Measurements from ENCODE around the gene DHCR24.

The DHCR24 gene

DNA sequence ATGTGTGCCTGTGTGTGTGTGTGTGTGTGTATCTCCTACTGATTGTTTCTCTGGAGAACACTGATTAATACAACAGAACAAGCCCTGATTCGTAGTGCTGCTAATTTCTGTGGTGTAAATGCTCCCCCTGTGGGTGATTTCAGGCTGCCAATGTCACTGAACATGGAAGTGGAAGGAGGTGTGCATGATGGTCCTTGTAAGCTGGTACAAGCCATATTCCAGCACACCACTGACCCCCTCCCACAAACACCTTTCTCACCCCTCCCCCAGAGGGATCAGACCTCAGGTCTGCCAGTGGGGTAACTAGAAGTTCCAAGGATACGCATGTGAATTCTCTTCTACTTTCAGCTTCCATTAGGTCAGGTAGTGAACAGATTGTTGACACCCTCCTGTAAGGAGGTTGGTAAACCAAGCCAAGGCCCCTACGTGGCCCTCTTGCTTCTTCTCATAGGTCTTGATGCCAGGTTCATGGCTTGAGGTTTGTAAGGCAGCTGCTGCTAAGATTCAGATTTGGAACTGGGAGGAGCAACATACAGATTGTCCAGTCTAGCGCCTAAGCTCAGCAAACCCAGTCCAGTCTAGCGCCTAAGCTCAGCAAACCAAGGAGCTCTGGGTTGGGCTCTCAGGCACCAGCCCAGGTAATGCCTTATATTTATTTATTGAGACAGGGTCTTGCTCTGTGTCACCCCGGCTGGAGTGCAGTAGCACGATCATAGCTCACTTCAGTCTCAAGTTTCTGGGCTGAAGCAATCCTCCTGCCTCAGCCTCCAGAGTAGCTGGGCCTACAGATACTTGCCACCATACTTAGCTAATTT, 38.7 kb downstream of the DHCR24 start:
- no peaks in the 10 kb centered on the region for H3K9me3 ChIP-seq (ENCODE audit: control insufficient read depth, insufficient read depth, low read length)
- no peaks in the 10 kb centered on the region for H3K27me3 ChIP-seq (ENCODE audit: control insufficient read depth, insufficient read depth, low read length)
- no peaks in the 10 kb centered on the region for H3K4me1 ChIP-seq (ENCODE audit: control insufficient read depth, insufficient read depth, low read length)
- no peak overlapping the region for H3K9ac ChIP-seq (ENCODE audit: low read depth, low read length)
- H3K4me3 ChIP-seq (ENCODE audit: low read depth, low read length) = no peak overlapping the region
- peaks cover 30% of the 10 kb centered on the region for H3K36me3 ChIP-seq (ENCODE audit: control insufficient read depth, insufficient read depth, low read length)

DNA sequence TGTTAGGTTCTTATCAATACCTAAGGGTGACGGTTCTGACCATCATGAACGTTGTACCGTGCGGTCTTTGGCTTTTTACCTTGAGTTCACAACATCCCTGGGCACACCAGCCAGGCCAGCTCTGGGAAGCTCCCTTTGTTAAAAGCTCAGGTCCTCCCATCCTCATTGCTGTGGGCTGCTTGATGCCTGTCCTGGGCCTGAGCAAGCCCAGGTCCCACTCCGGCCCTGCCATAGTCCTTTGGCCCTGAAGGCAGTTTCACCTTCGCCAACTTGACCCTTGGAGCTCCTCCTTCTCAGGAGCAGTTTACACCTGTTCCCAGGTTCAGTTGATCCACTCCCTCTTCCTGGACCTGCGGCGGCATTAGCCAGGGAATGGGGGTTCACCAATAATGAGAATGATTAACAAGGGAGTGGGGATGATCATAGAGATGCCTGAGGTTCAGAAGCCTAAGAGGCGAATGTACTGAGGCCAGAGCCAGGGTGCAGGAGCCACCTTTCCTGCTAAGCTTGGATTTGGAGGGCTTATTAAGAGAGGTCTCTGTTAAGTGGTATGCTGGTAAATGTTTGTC, 40.2 kb downstream of the DHCR24 start:
- Histone ChIP-seq H3K27me3 (ENCODE audit: control insufficient read depth, insufficient read depth, low read length) (no peaks in the 10 kb centered on the region), H3K9ac (ENCODE audit: low read depth, low read length) (no peak overlapping the region), H3K4me1 (ENCODE audit: control insufficient read depth, insufficient read depth, low read length) (no peaks in the 10 kb centered on the region), H3K4me3 (ENCODE audit: low read depth, low read length) (no peak overlapping the region), H3K36me3 (ENCODE audit: control insufficient read depth, insufficient read depth, low read length) (peaks cover 16% of the 10 kb centered on the region), H3K9me3 (ENCODE audit: control insufficient read depth, insufficient read depth, low read length) (no peaks in the 10 kb centered on the region)

DNA sequence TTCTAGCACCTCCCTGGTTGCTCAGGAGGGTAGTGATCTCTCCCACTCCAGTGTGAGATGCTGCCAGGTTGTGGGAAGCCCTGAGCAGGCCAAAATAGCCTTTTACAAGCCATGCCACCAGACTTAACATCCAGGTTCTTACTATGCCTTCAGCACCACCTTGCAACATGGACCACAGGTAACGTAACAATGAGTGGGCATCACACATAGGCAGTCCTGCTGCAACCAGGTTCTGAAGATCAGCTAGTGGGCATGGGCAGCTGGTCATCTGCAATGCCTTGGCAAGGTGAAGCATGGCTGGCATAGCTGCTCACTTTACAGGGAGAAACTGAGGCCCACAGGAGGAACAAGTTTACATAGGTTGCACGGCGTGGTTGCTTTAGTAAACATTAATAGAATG, 40.7 kb downstream of the DHCR24 start:
- Histone ChIP-seq H3K4me3 (ENCODE audit: low read depth, low read length) (no peak overlapping the region), H3K27me3 (ENCODE audit: control insufficient read depth, insufficient read depth, low read length) (no peaks in the 10 kb centered on the region), H3K9me3 (ENCODE audit: control insufficient read depth, insufficient read depth, low read length) (no peaks in the 10 kb centered on the region), H3K9ac (ENCODE audit: low read depth, low read length) (no peak overlapping the region), H3K4me1 (ENCODE audit: control insufficient read depth, insufficient read depth, low read length) (no peaks in the 10 kb centered on the region), H3K36me3 (ENCODE audit: control insufficient read depth, insufficient read depth, low read length) (peaks cover 11% of the 10 kb centered on the region)

DNA sequence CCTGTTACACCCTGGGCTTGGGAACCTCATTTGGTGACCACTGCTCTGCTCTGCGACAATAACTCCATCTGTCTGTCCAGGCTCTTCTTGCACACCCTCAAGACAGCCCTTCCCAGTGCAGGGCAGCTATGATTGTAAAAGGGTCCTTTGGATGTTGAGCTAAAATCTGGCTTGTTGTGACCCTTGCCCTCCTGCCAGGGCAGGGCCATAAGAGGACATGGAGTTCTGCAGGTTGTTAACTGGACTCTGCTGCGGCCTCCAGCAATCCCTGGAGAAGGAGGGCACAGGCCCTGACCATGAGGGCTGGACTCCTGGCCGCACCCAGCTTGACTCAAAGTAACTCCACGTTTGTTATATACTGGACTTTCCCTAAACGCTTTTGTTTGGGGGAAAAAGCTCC, 41.2 kb downstream of the DHCR24 start:
- Histone ChIP-seq H3K4me3 (ENCODE audit: low read depth, low read length) (no peak overlapping the region), H3K9ac (ENCODE audit: low read depth, low read length) (no peak overlapping the region), H3K9me3 (ENCODE audit: control insufficient read depth, insufficient read depth, low read length) (no peaks in the 10 kb centered on the region), H3K27me3 (ENCODE audit: control insufficient read depth, insufficient read depth, low read length) (no peaks in the 10 kb centered on the region), H3K36me3 (ENCODE audit: control insufficient read depth, insufficient read depth, low read length) (peaks cover 5% of the 10 kb centered on the region), H3K4me1 (ENCODE audit: control insufficient read depth, insufficient read depth, low read length) (no peaks in the 10 kb centered on the region)

DNA sequence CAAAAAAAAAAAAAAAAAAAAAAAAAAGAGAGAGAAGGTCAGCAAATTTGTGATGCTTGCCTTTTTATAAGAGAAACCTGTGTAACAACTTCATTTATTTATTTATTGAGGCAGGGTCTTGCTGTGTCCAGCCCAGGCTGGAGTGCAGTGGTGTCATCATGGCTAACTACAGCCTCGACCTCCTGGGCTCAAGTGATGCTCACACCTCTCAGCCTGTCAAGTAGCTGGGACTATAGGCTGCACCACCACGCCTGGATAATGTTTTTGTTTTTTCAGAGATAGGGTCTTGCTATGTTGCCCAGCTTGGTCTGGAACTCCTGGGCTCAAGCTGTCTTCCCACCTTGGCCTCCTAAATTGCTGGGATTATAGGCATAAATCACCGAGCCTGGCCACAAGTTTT, 42.4 kb downstream of the DHCR24 start:
- H3K9ac ChIP-seq (ENCODE audit: low read depth, low read length) = no peak overlapping the region
- H3K27me3 ChIP-seq (ENCODE audit: control insufficient read depth, insufficient read depth, low read length) = no peaks in the 10 kb centered on the region
- H3K4me3 ChIP-seq (ENCODE audit: low read depth, low read length) = no peak overlapping the region
- H3K9me3 ChIP-seq (ENCODE audit: control insufficient read depth, insufficient read depth, low read length) = no peaks in the 10 kb centered on the region
- H3K36me3 ChIP-seq (ENCODE audit: control insufficient read depth, insufficient read depth, low read length) = no peaks in the 10 kb centered on the region
- no peaks in the 10 kb centered on the region for H3K4me1 ChIP-seq (ENCODE audit: control insufficient read depth, insufficient read depth, low read length)

DNA sequence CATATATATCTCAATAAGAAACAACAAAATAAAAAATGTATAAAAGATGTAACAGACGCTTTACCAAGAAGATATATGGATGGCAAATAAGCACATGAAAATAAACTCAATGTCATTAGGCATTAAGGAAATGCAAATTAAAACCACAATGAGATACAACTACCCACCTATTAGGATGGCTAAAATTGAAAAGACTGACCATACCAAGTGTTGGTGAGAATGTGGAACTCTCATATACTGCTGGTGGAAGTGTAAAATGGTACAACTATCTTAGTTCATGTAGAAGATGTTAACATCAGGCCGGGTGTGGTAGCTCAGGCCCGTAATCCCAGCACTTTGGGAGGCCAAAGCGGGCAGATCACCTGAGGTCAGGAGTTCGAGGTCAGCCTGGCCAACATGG, 43.5 kb downstream of the DHCR24 start:
- no peak overlapping the region for H3K9ac ChIP-seq (ENCODE audit: low read depth, low read length)
- H3K4me3 ChIP-seq (ENCODE audit: low read depth, low read length) = no peak overlapping the region
- no peaks in the 10 kb centered on the region for H3K36me3 ChIP-seq (ENCODE audit: control insufficient read depth, insufficient read depth, low read length)
- no peaks in the 10 kb centered on the region for H3K9me3 ChIP-seq (ENCODE audit: control insufficient read depth, insufficient read depth, low read length)
- H3K4me1 ChIP-seq (ENCODE audit: control insufficient read depth, insufficient read depth, low read length) = no peaks in the 10 kb centered on the region
- H3K27me3 ChIP-seq (ENCODE audit: control insufficient read depth, insufficient read depth, low read length) = no peaks in the 10 kb centered on the region

DNA sequence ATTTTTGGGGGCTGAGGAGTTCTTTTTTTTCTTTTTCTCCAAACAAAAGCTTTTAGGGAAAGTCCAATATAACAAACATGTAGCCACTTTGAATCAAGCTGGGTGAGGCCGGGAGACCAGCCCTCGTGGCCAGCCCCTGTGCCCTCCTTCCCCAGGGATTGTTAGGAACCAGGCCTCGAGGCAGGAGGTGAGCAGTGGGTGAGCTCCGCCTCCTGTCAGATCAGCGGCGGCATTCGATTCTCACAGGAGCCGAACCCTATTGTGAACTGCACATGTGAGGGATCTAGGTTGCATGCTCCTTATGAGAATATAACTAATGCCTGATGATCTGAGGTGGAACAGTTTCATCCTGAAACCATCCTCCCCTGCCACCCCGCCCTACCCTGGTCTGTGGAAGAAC, 44.0 kb downstream of the DHCR24 start:
- H3K9ac ChIP-seq (ENCODE audit: low read depth, low read length) = no peak overlapping the region
- no peaks in the 10 kb centered on the region for H3K36me3 ChIP-seq (ENCODE audit: control insufficient read depth, insufficient read depth, low read length)
- H3K4me3 ChIP-seq (ENCODE audit: low read depth, low read length) = no peak overlapping the region
- no peaks in the 10 kb centered on the region for H3K4me1 ChIP-seq (ENCODE audit: control insufficient read depth, insufficient read depth, low read length)
- H3K27me3 ChIP-seq (ENCODE audit: control insufficient read depth, insufficient read depth, low read length) = no peaks in the 10 kb centered on the region
- no peaks in the 10 kb centered on the region for H3K9me3 ChIP-seq (ENCODE audit: control insufficient read depth, insufficient read depth, low read length)

DNA sequence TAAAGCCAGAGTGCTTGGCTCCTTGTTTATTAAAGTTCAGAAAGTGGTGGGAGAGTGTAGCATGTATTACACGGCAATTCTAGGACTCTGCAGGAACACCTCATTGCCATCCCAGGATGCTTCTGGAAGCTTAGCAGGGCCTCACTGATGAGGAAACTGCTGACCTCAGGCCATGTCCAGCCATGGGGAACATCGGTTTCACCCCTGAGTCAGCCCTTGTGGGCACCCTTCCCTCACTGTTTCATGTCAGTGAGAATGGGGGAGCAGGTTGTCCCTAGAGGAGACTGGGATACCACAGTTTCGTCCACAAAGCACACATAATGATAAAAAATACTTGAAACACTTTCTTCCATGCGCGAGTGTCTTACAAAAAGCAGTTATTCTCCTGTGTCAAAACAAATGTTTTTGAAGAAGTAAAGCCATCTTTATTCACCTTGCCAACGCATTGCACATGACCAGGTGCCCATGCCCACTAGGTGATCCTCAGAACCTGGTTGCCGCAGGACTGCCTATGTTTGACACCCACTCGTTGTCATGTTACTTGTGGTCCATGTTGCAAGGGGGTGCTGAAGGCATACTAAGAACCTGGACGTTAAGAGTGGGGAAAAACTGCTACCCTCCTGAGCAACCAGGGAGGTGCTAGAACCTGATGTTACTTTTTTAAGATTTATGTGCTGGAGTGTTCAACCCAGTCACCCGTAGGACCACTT, 44.6 kb downstream of the DHCR24 start:
- Histone ChIP-seq H3K4me1 (ENCODE audit: control insufficient read depth, insufficient read depth, low read length) (no peaks in the 10 kb centered on the region), H3K9ac (ENCODE audit: low read depth, low read length) (no peak overlapping the region), H3K9me3 (ENCODE audit: control insufficient read depth, insufficient read depth, low read length) (no peaks in the 10 kb centered on the region), H3K36me3 (ENCODE audit: control insufficient read depth, insufficient read depth, low read length) (no peaks in the 10 kb centered on the region), H3K4me3 (ENCODE audit: low read depth, low read length) (no peak overlapping the region), H3K27me3 (ENCODE audit: control insufficient read depth, insufficient read depth, low read length) (no peaks in the 10 kb centered on the region)

DNA sequence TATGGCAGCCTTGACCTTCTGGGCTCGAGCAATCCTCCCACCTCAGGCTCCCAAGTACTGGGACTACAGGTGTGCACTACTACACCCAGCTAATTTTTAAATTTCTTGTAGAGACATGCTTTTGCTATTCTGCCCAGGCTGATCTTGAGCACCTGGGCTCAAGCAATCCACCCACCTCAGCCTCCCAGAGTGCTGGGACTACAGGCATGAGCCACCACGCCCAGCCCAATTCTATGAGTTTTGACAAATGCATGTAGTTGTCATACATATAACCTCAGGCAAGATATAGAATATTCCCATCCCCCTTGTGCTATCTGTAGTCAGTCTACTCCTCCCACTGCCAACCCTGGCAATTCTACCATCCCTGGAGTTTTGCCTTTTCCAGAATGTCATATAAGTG, 47.2 kb downstream of the DHCR24 start:
- H3K4me3 ChIP-seq (ENCODE audit: low read depth, low read length) = no peak overlapping the region
- H3K9me3 ChIP-seq (ENCODE audit: control insufficient read depth, insufficient read depth, low read length) = no peaks in the 10 kb centered on the region
- H3K4me1 ChIP-seq (ENCODE audit: control insufficient read depth, insufficient read depth, low read length) = no peaks in the 10 kb centered on the region
- H3K36me3 ChIP-seq (ENCODE audit: control insufficient read depth, insufficient read depth, low read length) = no peaks in the 10 kb centered on the region
- no peak overlapping the region for H3K9ac ChIP-seq (ENCODE audit: low read depth, low read length)
- no peaks in the 10 kb centered on the region for H3K27me3 ChIP-seq (ENCODE audit: control insufficient read depth, insufficient read depth, low read length)

DNA sequence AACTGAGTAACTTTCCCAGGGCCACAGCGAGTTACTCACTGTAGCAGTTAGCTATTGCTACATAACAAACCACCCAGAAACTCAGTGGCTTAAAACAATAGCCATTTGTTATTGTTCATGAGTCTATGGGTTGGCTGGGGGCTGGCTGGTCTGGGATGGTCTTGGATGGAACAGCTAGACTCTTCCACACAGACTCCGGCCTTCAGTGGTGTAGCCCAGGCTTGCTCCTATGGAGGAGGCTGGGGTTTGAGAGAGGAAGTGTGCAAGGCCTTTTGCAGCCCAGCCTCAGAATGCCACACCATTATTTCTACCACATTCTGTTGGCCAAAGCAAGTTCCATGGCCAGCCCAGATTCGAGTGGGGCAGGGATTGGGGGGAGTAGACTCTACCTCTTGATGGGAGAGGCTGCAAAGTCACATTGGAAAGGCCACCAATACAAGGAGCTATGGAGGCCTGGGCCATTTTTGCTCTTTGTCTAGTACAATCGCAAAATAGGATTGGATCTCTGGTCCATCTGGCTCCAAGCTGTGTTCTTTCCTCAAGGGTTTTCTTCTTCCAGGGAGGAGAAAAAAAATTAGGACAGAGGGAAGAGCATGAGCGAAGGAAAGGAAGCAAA, 48.3 kb downstream of the DHCR24 start:
- no peaks in the 10 kb centered on the region for H3K36me3 ChIP-seq (ENCODE audit: control insufficient read depth, insufficient read depth, low read length)
- H3K4me3 ChIP-seq (ENCODE audit: low read depth, low read length) = no peak overlapping the region
- H3K4me1 ChIP-seq (ENCODE audit: control insufficient read depth, insufficient read depth, low read length) = no peaks in the 10 kb centered on the region
- no peak overlapping the region for H3K9ac ChIP-seq (ENCODE audit: low read depth, low read length)
- no peaks in the 10 kb centered on the region for H3K27me3 ChIP-seq (ENCODE audit: control insufficient read depth, insufficient read depth, low read length)
- no peaks in the 10 kb centered on the region for H3K9me3 ChIP-seq (ENCODE audit: control insufficient read depth, insufficient read depth, low read length)

DNA sequence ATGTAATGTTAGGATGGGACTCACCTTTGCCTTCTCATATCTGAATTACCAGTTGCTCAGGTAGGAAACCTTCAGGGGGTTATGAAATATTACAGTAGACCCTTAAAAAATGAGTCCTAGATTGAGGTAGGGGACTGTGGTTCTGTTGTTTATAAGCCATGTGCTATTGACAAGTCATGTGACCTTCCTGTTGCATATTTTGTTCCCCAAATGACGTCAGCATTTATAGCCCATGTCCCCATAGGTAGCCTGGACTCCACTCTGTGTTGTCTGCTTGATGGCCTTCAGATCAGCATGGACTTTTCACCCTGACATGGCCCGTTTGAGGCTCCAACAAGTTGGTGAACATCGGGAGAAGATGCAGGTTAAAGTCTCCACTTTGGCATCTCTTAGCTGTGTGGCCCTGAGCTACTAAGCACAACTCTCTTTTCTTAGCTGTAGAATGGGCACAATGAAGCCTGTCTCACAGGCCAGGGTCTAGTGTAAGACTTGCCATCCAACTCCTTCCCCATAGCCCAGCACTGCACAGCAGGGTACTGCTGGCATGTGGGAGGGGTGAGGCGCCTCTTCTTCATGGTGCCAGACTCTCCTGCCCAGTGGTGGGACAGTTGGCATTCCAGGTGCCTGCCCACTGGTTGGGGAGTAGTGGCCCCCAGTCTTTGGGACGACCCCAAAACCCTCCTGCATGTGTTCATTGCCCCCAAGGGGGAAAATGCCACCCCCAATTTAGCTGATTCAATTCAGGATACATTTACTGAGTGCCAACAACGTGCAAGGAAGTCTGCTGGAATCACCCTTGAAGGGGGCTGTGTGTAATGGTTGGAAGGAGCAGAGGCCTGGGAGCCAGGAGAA, 49.8 kb downstream of the DHCR24 start:
- H3K36me3 ChIP-seq (ENCODE audit: control insufficient read depth, insufficient read depth, low read length) = no peaks in the 10 kb centered on the region
- no peak overlapping the region for H3K4me3 ChIP-seq (ENCODE audit: low read depth, low read length)
- H3K4me1 ChIP-seq (ENCODE audit: control insufficient read depth, insufficient read depth, low read length) = no peaks in the 10 kb centered on the region
- H3K9ac ChIP-seq (ENCODE audit: low read depth, low read length) = no peak overlapping the region
- no peaks in the 10 kb centered on the region for H3K9me3 ChIP-seq (ENCODE audit: control insufficient read depth, insufficient read depth, low read length)
- no peaks in the 10 kb centered on the region for H3K27me3 ChIP-seq (ENCODE audit: control insufficient read depth, insufficient read depth, low read length)

All from iPS-15b (cell line).